HG03575 (cell line): ENCODE measurements around the gene ZNF608.

ENCODE experiments used
- ATAC-seq: cut with Tn5 transposase; IDR thresholded peaks from one replicate; pipeline ENCODE4 v1.9.1; 2021; ENCODE audit not compliant: unreplicated experiment, insufficient number of reproducible peaks, low FRiP score; ENCODE audit errors: extremely low read depth

The ZNF608 gene

GRCh38 chr5:124760608-124761007 is 14.2 kb upstream of the ZNF608 start:
- ATAC-seq, result no peak

GRCh38 chr5:124755565-124755964 is 9.1 kb upstream of the ZNF608 start:
- ATAC-seq, result no peak

GRCh38 chr5:124755041-124755440 is 8.6 kb upstream of the ZNF608 start:
- no peak for ATAC-seq

GRCh38 chr5:124754206-124754927 is 7.9 kb upstream of the ZNF608 start:
- ATAC-seq, result no peak

GRCh38 chr5:124752854-124753720 is 6.6 kb upstream of the ZNF608 start:
- no peak for ATAC-seq

GRCh38 chr5:124751031-124751430 is 4.6 kb upstream of the ZNF608 start:
- no peak for ATAC-seq

GRCh38 chr5:124748687-124749594 is 2.5 kb upstream of the ZNF608 start:
- peak; percentile 79 for ATAC-seq

- ATAC-seq, result peak; percentile 31
Measured at GRCh38 chr5:124747791-124748686, 1.6 kb upstream of the ZNF608 start.

- ATAC-seq, result no peak
Measured at GRCh38 chr5:124746916-124747790, 714 bp upstream of the ZNF608 start.

- no peak for ATAC-seq
Measured at GRCh38 chr5:124745007-124745927, 1.2 kb downstream of the ZNF608 start.

- no peak for ATAC-seq
Measured at GRCh38 chr5:124744170-124744971, 2.1 kb downstream of the ZNF608 start.

- ATAC-seq, result no peak
Measured at GRCh38 chr5:124743602-124744169, 2.8 kb downstream of the ZNF608 start.

GRCh38 chr5:124742983-124743601 is 3.3 kb downstream of the ZNF608 start:
- ATAC-seq, result no peak

GRCh38 chr5:124742521-124742920 is 3.9 kb downstream of the ZNF608 start:
- ATAC-seq, result no peak
